Kidney epithelial cell (primary cell): Measurements from ENCODE around the gene ST3GAL4. TPM values are rescaled to one million over a fixed set of nuclear protein-coding genes. Genes with fewer than 3 reads are reported as not detected.
"Not testable (repeated sequence)": the region's sequence is repeated elsewhere in the genome, so short reads cannot be mapped to it uniquely, and the experiment has no call there.

Experiments
- DNase-seq: peaks from one replicate; pipeline ENCODE4 v3.0.0-alpha.2; 2010; ENCODE audit warnings: low read depth
- H3K27me3 ChIP-seq: 2 replicates; pipeline ENCODE4 v1.6.0; 2011; ENCODE audit warnings: low read length; ENCODE audit not compliant: control insufficient read depth, insufficient read depth
- H3K36me3 ChIP-seq: 2 replicates; pipeline ENCODE4 v1.5.1; 2011; ENCODE audit warnings: low read length; ENCODE audit not compliant: control insufficient read depth, insufficient read depth
- H3K4me3 ChIP-seq: 2 replicates; pipeline ENCODE4 v1.5.1; 2011; ENCODE audit warnings: low read depth, mild to moderate bottlenecking, control low read depth, low read length
- total RNA-seq: library from RNA; depleted of rRNA; stranded (reverse); fragments of >200 nt; gene quantifications from 2 replicates; pipeline ENCODE4 v1.2.3, GENCODE V29; 2015
- TF ChIP-seq, protein P1 (sequence below): IDR thresholded peaks from 2 replicates; pipeline ENCODE4 v1.5.1; 2011; ENCODE audit warnings: mild to moderate bottlenecking, moderate library complexity, low read length, control low read depth, inconsistent platforms; ENCODE audit not compliant: insufficient read depth, poor library complexity, severe bottlenecking

The ST3GAL4 gene, protein sequence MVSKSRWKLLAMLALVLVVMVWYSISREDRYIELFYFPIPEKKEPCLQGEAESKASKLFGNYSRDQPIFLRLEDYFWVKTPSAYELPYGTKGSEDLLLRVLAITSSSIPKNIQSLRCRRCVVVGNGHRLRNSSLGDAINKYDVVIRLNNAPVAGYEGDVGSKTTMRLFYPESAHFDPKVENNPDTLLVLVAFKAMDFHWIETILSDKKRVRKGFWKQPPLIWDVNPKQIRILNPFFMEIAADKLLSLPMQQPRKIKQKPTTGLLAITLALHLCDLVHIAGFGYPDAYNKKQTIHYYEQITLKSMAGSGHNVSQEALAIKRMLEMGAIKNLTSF
- total RNA-seq = 12.7 and 15.7 TPM in 2 replicates

DNA sequence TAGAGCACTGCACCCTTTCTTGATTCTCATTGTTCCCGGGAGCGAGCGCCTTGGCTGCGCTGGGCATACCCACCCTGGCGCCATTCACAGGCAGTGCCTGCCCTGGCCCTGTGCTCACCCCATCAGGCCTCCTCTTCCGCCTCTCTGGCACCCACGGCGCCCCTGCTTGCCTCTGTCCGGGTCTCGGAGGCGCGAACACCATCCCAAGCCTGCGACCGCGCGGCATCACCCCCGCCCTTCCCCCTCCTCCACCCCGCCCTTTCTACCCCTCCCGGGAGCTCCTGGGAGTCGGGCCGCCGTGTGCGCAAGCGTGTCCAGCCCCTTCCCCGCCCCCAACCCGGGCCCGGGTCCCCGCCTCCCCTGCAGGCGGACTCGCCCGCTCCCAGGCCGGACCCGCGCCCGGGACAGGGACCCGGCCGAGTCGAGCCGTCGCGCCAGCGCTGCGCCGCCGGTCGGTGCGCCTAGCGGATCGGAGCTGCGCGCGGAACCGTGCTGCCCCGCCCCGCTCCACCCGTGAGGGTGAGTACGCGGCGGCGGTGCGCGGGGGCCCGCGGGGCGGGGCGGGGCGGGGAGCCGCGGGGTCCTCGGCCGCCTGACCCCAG is at the start of gene ST3GAL4:
ST3GAL4 (plus strand) TSS at position 363 of the 602 bp plus-strand sequence. CDS start 50,470 bp downstream, outside the sequence.
- TF ChIP-seq, protein P1, sequence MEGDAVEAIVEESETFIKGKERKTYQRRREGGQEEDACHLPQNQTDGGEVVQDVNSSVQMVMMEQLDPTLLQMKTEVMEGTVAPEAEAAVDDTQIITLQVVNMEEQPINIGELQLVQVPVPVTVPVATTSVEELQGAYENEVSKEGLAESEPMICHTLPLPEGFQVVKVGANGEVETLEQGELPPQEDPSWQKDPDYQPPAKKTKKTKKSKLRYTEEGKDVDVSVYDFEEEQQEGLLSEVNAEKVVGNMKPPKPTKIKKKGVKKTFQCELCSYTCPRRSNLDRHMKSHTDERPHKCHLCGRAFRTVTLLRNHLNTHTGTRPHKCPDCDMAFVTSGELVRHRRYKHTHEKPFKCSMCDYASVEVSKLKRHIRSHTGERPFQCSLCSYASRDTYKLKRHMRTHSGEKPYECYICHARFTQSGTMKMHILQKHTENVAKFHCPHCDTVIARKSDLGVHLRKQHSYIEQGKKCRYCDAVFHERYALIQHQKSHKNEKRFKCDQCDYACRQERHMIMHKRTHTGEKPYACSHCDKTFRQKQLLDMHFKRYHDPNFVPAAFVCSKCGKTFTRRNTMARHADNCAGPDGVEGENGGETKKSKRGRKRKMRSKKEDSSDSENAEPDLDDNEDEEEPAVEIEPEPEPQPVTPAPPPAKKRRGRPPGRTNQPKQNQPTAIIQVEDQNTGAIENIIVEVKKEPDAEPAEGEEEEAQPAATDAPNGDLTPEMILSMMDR = no peak
- Histone ChIP-seq H3K4me3 (peak within 1 kb of the TSS; percentile 67), H3K27me3 (no peaks in the 10 kb centered on the region), H3K36me3 (peaks cover 1% of the 10 kb centered on the region)
- no peak for DNase-seq

DNA sequence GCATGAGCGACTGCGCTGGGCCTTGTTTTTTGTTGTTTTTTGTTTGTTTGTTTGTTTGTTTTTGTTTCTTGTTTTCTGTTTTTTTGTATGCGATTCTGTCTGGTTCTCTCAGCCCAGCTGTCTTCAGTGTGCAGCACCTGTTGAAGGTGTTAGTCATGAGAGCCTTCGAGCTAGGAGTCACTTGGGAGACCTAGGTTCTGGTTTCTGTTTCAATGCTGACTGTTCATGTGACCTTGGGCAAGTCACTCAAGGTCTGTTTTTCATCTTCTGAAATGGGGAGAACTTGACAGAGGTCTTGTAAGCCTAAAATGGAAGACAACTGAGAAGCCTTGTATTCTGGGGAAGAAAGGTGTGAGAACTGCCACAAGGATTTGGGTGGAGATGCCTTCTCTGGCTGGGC is 49.8 kb upstream of the ST3GAL4 start:
- TF ChIP-seq, protein P1 = no peak
- Histone ChIP-seq H3K27me3 (no peaks in the 10 kb centered on the region), H3K4me3 (no peak overlapping the region), H3K36me3 (no peaks in the 10 kb centered on the region)
- no peak for DNase-seq

DNA sequence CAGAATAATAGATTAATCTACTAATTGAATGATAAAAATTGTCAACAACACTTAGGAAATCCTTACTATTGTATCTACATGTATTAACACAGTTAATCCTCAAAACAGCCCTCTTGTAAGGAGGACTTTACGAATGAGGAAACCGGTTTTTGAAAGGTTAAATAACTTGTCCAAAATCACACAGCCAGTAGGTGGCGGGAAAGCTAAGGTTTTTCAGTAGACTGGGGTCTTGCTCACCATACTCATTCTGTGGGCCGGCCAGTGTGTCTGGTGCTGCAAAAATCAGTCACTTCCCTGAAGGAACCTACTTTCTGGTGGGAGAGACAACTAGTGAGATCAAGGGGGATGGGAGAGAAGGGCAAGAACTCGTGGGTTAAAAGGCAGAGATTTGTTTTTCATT is 47.8 kb upstream of the ST3GAL4 start:
- H3K4me3 ChIP-seq = no peak overlapping the region
- no peaks in the 10 kb centered on the region for H3K36me3 ChIP-seq
- TF ChIP-seq, protein P1 = peak; percentile 50
- H3K27me3 ChIP-seq = no peaks in the 10 kb centered on the region
- no peak for DNase-seq

DNA sequence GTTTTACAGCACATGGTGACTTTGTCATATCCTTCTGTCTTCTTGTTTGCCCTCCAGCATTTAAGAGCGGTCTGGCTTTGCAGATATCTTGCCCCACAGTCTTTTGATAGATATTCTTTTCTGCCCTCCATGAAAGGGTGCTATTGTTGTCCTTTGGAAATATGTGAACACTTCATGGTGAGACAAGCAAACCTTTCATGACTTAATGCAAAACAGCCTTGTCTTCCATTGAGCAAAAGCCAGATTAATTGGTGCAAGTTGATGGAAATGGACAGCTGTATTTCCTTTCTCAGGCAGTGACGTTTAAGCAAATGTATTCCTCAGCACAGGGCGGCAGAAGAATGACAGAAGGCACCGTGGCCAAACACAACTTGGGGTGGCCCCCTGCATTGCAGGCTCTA is 47.2 kb upstream of the ST3GAL4 start:
- Histone ChIP-seq H3K27me3 (no peaks in the 10 kb centered on the region), H3K4me3 (no peak overlapping the region), H3K36me3 (no peaks in the 10 kb centered on the region)
- TF ChIP-seq, protein P1 = no peak
- no peak for DNase-seq

DNA sequence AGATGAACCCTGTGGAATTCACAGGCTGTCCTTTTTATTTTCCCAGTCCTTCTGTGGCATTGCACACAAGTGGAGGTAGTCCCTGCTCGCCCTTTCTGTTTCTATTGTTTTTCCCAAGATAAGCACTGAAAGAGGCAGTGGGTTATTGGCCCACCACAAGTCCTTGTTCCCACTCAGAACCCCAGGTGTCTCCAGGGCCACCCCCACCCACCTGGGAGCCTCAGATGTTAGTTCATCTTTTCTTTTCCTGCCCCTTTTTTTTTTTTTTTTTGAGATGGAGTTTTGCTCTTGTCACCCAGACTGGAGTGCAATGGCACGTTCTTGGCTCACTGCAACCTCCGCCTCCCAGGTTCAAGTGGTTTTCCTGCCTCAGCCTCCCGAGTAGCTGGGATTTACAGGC is 46.7 kb upstream of the ST3GAL4 start:
- H3K36me3 ChIP-seq, H3K4me3 ChIP-seq, DNase-seq, H3K27me3 ChIP-seq: not testable (repeated sequence)

DNA sequence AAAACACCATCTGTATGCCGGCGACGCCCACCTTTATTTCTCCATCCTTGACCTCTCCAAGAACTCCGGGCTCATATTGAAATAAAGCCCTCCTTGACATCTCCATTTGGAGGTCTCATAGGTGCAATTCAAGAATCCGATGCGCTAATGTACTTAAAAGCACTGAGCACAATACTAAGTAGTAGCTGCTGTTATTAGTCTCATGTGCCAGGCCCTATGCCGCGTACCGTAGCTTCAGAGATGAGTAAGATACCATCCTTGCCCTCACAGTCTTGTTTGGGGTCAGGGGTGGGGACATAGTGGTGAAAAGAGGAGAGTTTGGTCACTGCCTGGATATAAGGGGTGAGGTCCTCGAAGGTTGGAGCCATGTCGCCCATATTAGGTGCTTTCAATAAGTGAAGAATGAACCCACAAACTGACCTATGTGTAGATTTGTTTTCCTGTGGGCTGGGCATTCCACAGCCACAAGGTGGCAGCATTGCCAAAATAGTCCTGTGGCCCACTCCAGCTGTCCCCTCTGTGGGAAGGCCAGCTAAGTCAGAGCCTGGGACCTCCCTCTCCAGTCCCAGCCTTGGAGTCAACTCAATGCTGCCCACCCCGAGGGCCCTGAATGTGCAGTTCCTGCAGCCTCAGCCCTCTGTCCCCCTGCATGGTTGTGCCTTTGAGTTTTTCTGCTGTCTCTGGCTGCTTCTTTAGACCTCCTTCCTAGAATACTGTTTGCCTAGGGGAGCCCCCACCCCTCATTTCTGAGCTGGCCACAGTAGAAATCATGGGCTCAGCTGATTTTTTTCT is 45.1 kb upstream of the ST3GAL4 start:
- no peaks in the 10 kb centered on the region for H3K36me3 ChIP-seq
- no peaks in the 10 kb centered on the region for H3K27me3 ChIP-seq
- DNase-seq = no peak
- no peak overlapping the region for H3K4me3 ChIP-seq
- TF ChIP-seq, protein P1 = peak; percentile 87
